ENCODE measurements around the gene C17orf78. TPM values are rescaled to one million over a fixed set of nuclear protein-coding genes. Genes with fewer than 3 reads are reported as not detected.
"Not testable (repeated sequence)": the region's sequence is repeated elsewhere in the genome, so short reads cannot be mapped to it uniquely, and the experiment has no call there.

Gene C17orf78
- total RNA-seq, 1 donor from 2014 or later, result not detected

DNA sequence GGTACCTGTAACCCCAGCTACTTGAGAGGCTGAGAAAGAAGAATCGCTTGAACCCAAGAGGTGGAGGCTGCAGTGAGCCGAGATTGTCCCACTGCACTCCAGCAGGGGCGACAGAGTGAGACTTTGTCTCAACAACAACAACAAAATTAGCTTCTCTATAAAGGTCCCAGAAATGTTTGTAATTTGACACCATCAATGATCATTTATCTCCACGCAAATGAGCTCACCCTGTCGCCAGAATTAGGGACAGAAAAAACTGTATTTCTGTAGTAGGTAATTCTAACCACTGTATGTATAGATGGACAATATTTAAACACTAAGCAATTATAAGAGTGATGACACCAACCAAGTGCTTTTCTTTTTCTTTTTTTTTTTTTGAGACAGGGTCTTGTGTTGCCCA, 10.7 kb downstream of the C17orf78 start:
- no peak for DNase-seq (ENCODE audit: low read depth in 2 of 2)

DNA sequence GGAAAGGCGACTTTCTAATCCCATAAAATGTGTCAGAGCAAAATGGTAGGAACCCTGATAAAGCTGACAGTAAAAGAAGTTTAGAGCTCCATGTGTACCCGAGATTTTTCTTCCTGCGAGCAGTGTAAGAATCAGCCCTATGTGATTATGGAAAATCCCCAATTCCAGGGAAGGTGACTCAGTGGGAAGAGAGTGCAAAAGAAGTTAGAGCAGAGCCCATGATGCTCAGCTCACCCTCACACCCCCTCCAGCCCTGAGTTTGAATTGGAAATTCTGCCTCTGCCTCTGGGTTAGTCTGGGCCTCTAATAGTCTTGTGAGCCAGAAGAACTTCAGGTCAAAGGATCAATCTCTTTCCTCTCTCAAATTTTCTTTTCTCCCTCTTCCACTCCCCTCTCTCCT, 12.5 kb downstream of the C17orf78 start:
- peak in 1 of 2 donors; percentile 13 for DNase-seq (ENCODE audit: low read depth in 2 of 2)

DNA sequence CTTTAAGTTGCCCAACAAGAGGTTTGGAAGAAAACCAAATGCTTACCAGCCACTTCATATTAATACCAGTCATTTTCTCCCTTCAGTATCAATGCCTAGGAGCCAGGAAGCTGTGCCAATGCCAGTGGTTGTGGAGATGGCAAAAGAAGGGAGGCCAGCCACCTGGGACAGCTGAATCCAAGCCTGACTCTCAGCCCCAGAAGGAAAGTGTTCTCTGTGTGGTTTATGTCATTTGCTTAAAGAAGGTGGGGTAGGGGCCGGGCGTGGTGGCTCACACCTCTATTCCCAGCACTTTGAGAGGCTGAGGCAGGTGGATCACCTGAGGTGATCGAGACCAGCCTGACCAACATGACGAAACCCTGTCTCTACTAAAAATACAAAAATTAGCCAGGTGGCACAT, 13.4 kb downstream of the C17orf78 start:
- DNase-seq (ENCODE audit: low read depth in 2 of 2), result no peak

DNA sequence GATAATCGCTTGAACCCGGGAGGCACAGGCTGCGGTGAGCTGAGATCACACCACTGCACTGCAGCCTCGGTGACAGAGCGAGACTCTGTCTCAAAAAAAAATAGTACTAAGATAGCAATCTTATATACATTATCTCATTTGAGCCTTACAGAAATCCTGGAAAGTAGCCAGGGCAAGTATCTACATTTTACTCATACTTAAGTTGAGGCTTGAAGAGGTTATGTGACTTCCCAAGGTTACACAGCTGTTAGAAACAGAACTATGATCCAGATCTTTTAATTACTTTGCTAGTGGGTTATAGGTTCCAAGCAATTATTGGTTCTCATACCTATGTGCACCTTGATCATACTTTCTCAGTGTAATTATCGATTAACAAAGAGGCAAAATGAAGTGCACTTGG, 15.4 kb downstream of the C17orf78 start:
- no peak for DNase-seq (ENCODE audit: low read depth in 2 of 2)

DNA sequence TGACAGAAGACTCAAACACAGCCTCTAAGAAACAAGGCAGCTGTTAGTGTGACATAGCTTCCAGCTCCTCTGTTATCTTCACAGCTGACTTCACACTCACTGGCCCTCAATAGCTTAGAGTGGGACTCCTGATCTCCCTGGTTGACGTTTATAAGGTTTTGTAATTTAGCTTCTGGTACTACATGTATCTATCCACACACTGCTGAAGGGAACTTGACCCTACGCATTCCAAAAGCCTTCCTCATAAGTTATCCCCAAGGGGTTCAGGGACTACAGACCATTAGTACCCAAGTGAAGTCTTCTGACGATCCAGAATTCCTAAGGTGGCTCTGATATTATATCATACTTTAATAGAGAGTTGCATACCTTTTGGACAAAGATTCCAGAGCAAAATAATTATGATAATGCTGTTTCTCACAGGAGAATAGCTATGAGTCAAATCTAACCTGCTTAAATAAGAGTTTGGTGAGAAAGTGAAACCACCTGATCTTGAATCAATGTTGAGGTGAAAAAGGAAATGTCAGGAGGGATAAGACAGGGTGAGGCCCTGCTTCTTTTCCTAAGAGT, 16.3 kb downstream of the C17orf78 start:
- no peak for DNase-seq (ENCODE audit: low read depth in 2 of 2)

DNA sequence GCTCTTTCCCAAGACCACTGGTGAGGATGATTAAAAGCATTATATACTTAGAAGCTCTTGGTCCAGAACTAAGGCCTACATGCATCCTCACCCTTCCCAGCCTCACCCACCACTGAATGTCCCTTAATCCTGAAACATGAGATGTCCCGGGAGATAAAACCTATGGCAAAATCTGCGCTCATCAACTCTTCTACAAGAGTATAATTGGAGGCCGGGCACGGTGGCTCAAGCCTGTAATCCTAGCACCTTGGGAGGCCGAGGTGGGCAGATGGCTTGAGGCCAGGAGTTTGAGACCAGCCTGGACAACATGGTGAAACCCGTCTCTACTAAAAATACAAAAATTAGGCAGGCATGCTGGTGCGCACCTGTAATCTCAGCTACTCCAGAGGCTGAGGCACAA, 17.6 kb downstream of the C17orf78 start:
- DNase-seq (ENCODE audit: low read depth in 2 of 2), result no peak

DNA sequence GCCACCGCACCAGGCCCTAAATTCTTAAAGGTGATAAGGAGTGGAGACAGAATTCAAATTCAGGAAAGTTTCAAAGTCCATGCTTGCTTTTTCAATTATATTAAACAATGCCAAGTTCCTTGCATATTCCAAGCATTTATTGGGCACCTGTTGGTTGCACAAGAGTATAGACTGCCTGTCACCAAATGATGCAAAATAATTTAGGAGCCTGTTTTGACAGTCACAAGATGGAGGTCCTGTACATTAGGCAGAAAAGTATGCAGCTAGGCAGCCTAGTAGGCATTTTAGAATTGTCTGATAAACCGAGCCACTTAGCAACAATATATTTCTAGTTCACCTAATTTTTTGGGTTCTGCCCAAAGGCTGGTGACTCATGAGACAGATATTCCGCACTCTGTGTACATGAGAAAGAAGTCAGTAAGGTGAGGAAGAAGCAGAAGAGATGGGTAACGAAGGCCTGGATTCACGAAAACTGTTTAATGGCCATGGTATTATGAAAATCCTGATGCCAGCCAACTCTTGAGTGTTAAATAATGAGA, 23.5 kb downstream of the C17orf78 start:
- DNase-seq (ENCODE audit: low read depth in 2 of 2), result no peak

DNA sequence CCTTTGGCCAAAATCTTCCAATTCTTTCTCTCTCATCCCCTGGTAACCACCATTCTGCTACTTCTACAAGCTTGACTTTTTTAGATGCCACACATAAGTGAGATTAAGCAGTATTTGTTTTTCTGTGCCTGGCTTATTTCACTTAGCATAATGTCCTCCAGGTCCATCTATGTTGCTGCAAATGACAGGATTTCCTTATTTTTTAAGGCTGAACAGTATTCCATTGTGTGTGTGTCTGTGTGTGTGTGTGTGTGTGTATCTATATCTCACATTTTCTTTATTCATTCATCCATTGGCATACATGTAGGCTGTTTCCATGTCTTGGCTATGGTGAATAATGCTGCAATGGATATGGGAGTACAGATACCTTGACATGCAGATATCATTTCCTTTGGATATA, 24.7 kb downstream of the C17orf78 start:
- no peak for DNase-seq (ENCODE audit: low read depth in 2 of 2)

DNA sequence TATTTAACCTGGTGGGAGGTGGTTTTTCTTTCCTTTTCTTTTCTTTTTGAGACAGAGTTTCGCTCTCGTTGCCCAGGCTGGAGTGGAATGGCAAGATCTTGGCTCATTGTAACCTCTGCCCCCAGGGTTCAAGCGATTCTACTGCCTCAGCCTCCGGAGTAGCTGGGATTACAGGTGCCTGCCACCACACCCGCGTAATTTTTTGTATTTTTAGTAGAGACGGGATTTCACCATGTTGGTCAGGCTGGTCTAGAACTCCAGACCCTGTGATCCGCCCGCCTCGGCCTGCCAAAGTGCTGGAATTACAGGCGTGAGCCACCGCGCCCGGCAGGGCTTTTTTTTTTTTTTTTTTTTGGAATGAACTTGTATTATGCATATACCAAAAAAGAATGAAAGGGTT, 29.7 kb downstream of the C17orf78 start:
- not testable (repeated sequence) for DNase-seq (ENCODE audit: low read depth in 2 of 2)

DNA sequence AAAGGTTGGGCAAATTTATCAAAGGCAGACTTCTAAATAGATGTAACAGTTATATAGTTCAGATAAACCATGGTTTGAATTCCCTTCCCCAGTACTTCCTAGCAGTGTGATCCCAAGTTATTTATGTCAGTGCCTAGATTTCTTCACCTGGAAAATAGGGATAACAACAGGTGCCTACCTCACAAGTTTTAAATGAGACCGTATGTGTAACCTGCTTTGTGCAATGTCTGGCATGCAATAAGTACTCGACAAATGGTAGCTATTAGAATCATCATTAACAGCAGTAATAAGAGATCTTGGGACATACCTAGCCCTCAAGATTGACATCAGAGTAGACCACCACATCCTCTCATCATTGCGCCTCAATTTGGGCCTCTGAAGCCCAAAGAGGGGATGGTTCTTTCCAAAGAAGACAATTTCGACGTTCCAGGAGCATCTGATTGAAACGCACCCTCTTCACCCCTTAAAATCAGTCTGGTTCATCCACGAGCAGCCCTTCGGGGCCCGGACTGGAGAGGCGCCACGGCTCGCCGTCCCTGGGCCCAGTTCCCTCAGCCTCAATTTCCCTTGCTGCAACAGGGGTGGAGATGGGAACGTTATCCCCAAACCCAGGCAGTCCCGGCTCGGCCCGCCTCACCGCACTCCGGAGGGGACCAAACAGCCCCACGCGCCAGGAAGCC, 30.3 kb downstream of the C17orf78 start:
- DNase-seq (ENCODE audit: low read depth in 2 of 2), result peak in 1 of 2 donors; percentile 18

DNA sequence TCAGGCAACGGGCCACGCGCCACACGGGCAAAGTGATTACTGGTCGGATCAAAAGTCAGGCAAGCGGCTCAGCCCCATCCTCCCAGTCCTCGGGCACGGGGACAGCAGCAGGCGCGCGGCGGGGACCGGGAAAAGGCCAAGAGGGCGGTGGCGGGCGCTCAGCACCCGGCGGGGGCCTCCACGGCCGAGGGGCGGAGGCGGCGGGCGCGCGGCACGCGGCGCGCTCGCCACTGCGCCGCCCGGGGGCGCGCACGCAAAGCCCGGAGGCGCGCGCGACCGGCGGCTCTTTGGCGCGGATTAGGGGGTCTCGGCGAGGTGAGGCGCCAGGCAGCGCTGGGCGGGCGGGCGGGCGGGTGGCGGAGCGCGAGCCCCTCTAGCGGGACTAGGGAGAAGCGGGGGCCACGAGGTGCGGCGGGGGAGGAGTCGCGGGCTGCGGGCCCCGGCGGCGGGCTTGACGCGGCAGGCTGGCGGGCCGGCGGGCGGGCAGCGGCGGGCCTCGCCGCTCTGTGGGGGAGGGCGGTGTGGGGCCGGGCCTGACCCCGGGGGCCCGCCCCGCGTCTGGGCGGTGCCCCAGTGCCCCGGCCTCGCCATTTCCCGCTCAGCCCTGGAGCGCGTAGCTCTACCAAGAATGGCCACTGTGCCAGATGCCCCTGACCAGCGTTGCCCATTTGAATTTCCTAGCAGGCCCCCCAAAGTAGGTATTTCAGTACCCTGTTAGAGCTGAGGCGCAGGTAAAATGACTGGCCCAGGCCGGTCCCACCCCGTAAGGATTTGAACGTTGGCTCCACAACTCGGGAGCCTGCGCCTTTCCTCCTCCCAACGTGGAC, 31.1 kb downstream of the C17orf78 start, which contains the start of the genes ACACA and TADA2A:
ACACA (minus strand) TSS at position 202 of the 827 bp plus-strand sequence. CDS start 537 bp downstream, outside the sequence.
TADA2A (plus strand) TSS at position 252 of the 827 bp plus-strand sequence. CDS start 4,480 bp downstream, outside the sequence.
- peak; percentile 58 to 85 for DNase-seq (ENCODE audit: low read depth in 2 of 2)

DNA sequence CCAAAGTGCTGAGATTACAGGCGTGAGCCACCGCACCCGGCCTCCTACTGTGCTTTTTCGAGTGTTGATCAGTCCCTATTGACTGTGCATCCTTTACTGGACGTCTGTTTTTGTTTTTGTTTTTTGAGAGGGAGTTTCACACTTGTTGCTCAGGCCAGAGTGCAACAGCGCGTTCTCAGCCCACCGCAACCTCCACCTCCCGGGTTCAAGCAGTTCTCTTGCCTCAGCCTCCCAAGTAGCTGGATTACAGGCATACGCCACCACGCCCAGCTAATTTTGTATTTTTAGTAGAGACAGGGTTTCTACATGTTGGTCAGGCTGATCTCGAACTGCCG, 32.3 kb downstream of the C17orf78 start:
- not testable (repeated sequence) for DNase-seq (ENCODE audit: low read depth in 2 of 2)

DNA sequence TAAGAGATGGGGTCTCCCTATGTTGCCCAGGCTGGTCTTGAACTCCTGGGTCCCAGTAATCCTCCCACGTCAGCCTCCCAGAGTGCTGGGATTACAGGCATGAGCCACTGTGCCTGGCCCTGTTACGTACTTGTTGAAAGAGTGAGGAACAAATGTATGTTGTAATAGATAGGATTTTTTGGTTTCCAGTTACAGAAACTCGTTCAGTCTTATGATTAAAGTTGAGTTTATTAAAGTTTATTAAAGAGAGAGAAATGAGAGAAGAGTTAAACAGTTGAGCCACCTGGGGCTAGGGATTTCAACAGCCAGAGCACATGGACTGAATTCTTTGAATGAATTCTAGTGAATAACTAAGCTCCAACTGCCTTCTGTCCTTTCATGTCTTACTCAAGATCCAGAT, 34.6 kb downstream of the C17orf78 start:
- DNase-seq (ENCODE audit: low read depth in 2 of 2), result no peak

DNA sequence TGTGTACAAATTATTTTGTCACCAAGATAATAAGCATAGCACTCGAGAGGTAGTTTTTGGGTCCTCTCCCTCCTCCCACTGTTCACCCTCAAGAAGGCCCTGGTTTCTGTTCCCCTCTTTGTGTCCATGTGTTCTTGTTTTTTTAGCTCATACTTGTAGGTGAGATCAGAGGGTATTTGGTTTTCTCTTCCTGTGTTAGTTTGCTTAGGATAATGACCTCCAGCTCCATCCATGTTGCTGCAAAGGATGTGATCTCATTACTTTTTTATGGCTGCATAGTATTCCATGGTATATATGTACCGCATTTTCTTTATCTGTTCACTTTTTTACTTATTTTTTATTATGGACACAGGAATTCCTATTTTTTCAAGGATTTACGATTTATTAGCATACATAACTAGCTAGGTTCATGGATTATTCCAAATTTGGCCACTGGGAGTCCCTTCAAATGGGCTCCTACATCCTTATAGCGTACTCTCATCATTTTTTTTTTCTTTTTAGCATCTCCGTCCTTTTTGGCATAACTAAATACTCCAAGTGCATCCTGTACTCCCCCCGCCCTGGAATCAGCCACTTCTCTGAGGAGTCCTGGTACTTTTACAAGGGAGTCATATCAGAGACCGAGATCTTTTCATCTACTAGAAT, 38.2 kb downstream of the C17orf78 start:
- no peak for DNase-seq (ENCODE audit: low read depth in 2 of 2)

DNA sequence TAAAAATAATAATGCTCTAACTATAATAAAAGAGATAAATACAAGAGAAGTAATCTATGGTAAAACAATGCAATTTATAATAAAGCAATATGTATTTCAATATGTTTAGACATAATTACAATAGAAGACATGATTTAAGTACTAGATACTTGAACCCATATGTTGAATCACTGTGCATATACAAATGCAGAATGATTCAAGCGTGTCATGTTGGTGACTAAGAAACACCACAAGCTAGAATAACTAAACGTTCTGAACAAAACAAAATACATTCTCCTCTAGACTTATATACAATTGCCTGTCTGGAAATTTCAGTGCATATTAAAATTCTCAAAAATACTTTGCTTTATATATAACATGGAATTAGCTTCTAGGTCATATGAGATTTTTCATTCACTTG, 42.1 kb downstream of the C17orf78 start:
- DNase-seq (ENCODE audit: low read depth in 2 of 2), result no peak

DNA sequence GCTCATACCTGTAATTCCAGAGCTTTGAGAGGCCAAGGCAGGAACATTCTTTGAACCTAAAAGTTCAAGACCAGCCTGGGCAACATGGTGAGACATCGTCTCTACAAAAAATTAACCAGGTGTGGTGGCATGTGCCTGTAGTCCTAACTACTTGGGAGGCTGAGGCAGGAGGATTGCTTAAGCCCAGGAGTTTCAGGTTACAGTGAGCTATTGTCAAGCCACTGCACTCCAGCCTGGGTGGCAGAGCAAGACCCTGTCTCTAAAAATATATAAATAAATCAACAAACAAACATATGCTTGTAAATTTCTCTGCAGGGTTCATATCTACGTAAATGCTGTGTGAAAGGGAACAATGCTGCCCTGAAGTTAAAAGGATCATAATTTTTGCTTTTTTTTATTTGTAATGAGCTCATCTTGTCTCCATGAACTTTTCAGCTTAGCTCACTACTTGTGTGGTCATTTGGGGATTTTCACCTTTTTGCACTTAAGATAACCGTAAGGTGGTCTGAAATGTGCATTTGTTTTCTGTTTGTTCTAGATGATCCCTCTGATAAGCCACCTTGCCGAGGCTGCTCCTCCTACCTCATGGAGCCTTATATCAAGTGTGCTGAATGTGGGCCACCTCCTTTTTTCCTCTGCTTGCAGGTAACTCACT, 47.3 kb downstream of the C17orf78 start:
- DNase-seq (ENCODE audit: low read depth in 2 of 2), result no peak

DNA sequence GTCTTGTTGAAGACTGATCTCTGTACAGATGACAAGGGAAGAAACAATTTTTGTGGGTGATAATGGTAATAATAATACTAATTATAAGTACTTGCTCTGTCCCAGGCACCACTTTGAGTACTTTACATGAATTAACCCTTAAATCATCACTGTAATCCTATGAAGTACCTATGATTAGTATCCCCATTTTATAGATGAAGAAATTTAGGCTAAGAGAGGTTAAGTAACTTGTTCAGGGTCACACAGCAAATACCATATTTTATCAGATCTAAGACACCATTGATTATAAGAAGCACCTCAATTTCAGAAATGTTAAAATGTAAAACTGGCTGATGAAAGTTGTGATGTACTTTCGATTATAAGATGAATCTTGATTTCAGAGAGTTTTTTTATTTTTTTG, 49.5 kb downstream of the C17orf78 start:
- DNase-seq (ENCODE audit: low read depth in 2 of 2), result no peak

DNA sequence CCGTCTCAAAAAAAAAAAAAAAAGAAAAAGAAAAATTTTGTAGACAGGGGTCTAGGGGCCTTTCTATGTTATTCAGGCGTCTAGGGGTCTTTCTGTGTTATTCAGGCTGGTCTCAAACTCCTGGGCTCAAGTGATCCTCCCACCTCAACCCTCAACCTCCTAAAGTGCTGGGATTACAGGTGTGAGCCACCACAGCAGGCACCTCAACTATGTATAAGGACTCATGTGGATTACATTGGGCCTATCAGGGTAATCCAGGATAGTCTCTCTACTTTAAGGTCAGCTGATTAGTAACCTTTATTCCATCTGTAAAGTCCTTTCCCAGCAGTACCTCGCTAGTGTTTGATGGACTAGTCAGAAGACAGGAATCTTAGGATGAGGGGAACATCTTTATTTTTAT, 53.3 kb downstream of the C17orf78 start:
- no peak for DNase-seq (ENCODE audit: low read depth in 2 of 2)

DNA sequence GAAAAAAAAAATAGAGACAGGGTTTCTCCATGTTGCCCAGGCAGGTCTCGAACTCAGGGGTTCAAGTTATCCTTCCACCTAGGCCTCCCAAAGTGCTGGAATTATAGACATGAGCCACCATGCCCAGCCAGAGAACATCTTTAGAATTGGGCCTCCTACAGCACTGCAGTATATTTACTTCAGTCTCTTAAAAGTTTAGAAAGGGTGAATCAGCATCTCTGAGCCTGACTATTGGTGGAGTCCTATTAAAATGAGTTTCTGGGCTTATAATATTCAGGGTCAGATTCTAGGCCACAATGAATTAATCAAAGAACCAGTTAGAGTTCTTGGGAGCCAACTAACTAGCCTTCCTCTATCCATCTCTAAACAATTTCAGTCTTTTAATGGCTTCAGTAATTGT, 53.7 kb downstream of the C17orf78 start:
- DNase-seq (ENCODE audit: low read depth in 2 of 2), result no peak

DNA sequence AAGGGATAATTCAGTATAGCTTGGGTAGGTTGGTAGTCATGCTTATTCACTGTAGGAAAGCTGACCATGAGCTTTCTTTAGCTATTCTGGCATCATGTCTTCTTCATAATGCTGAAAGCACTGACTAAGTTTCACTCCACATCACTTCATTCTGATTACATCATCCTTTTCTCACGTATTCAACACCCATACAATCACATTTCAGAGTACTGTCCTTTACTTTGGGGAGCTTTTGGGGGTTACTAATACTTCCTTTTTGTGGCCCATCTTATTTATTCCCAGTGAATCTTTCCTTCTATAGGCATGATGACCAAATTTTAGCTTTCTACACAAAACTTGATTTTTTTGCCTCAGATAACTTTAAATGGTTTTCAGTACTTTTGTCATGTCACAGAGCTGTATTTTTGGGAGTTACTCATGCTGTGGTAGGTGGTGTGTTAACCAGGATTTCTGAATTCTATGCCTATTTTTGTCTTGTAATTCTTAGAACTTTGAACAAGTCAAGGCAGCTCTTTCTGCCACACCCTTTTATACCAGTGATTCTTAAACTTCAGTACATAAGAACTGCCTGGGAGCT, 54.4 kb downstream of the C17orf78 start:
- DNase-seq (ENCODE audit: low read depth in 2 of 2), result no peak

DNA sequence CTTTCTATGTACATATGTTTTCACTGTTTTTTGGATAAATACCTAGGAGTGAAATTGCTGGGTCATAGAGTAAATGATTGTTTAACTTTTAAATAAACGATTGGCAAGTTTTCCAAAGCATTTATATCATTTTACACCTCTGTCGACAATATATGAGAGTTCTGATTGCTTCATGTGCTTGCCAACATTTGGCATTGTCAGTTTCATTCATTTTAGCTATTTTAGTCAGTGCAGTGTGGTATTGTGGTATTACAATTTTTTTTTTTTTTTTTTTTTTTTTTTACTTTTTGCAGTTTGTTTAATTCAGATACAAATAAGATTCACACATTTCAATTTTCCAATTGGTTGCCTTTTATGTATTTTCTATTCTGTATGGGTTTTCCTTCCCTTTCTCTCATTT, 56.9 kb downstream of the C17orf78 start:
- no peak for DNase-seq (ENCODE audit: low read depth in 2 of 2)
